Fibroblast of lung (primary cell): ENCODE measurements around the gene COPS6. TPM values are rescaled to one million over a fixed set of nuclear protein-coding genes. Genes with fewer than 3 reads are reported as not detected.
A peak's percentile ranks its signal among the peaks of the same experiment; 100 is the strongest.

Experiments used
- DNase-seq, 2 donors: peaks; one replicate each; pipeline versions ENCODE4 v3.0.0 to v3.0.0-alpha.2; 2010; ENCODE audit warnings: low read depth in 2 of 2
- H2AFZ ChIP-seq: 2 replicates; pipeline ENCODE4 v1.5.1; 2012; ENCODE audit warnings: low read length, control low read depth, inconsistent platforms
- H3K27ac ChIP-seq: 2 replicates; pipeline ENCODE4 v1.5.1; 2011; ENCODE audit warnings: low read length, control low read depth; ENCODE audit not compliant: insufficient read depth
- H3K27me3 ChIP-seq: 2 replicates; pipeline ENCODE4 v1.5.1; 2011; ENCODE audit warnings: mild to moderate bottlenecking, low read length; ENCODE audit not compliant: control insufficient read depth, insufficient read depth
- H3K36me3 ChIP-seq: 2 replicates; pipeline ENCODE4 v1.5.1; 2011; ENCODE audit warnings: low read length; ENCODE audit not compliant: control insufficient read depth, insufficient read depth
- H3K4me1 ChIP-seq: 2 replicates; pipeline ENCODE4 v1.5.1; 2011; ENCODE audit warnings: low read length; ENCODE audit not compliant: control insufficient read depth, insufficient read depth; ENCODE audit errors: extremely low read depth
- H3K4me2 ChIP-seq: 2 replicates; pipeline ENCODE4 v1.5.1; 2011; ENCODE audit warnings: low read length, control low read depth; ENCODE audit not compliant: insufficient read depth; ENCODE audit errors: extremely low read depth
- H3K4me3 ChIP-seq, 4 experiments: fragments of 200-600 bp in 1 of 4; sonication (generic) in 1 of 4; replicated peaks in 1 of 4; 2 replicates each; pipeline ENCODE4 v1.5.1; 2011 to 2016; ENCODE audit warnings: low read length in 4 of 4, low read depth in 3 of 4, mild to moderate bottlenecking in 3 of 4, control low read depth in 2 of 4, inconsistent platforms in 1 of 4, mixed read lengths in 1 of 4; ENCODE audit not compliant: insufficient read depth in 1 of 4; ENCODE audit errors: control extremely low read depth in 1 of 4
- H3K79me2 ChIP-seq: 2 replicates; pipeline ENCODE4 v1.5.1; 2012; ENCODE audit warnings: mild to moderate bottlenecking, low read length, inconsistent platforms; ENCODE audit not compliant: control insufficient read depth, insufficient read depth
- H3K9ac ChIP-seq: 2 replicates; pipeline ENCODE4 v1.5.1; 2011; ENCODE audit warnings: mild to moderate bottlenecking, low read length, control low read depth; ENCODE audit not compliant: insufficient read depth
- H3K9me3 ChIP-seq: 2 replicates; pipeline ENCODE4 v1.5.1; 2012; ENCODE audit warnings: low read depth, low read length; ENCODE audit not compliant: control insufficient read depth, insufficient read depth
- H4K20me1 ChIP-seq: 2 replicates; pipeline ENCODE4 v1.5.1; 2011; ENCODE audit warnings: low read length; ENCODE audit not compliant: control insufficient read depth, insufficient read depth; ENCODE audit errors: extremely low read depth
- CTCF ChIP-seq, 2 donors: IDR thresholded peaks in 1 of 2; conservative IDR thresholded peaks in 1 of 2; 1 replicate in 1 of 2; 2 replicates in 1 of 2; pipeline ENCODE4 v1.5.1; 2011 to 2012; ENCODE audit warnings: low read length in 2 of 2, control low read depth in 1 of 2, inconsistent platforms in 1 of 2, low read depth in 1 of 2, mild to moderate bottlenecking in 1 of 2
- EZH2 ChIP-seq: IDR thresholded peaks from 2 replicates; pipeline ENCODE4 v1.5.1; 2012; ENCODE audit warnings: low read length, control low read depth, mild to moderate bottlenecking; ENCODE audit errors: missing control alignments
- polyA plus RNA-seq, 2 donors: library from polyadenylated mRNA; depleted of rRNA in 1 of 2; stranded (reverse) in 1 of 2; unstranded in 1 of 2; fragments of >200 nt; gene quantifications; 2 replicates each; pipeline ENCODE4 v1.2.1, GENCODE V29; 2011 to 2012; ENCODE audit warnings: missing spikeins in 1 of 2
- total RNA-seq: library from RNA; depleted of rRNA; stranded (reverse); fragments of >200 nt; gene quantifications from 2 replicates; pipeline ENCODE4 v1.2.1, GENCODE V29; 2014

The COPS6 gene
- total and polyA plus RNA-seq, 2 donors (not counting 1 experiment from before 2014, with no cell fraction given): 71.0 to 188 TPM

GRCh38 chr7:100101016-100101862 is 12.5 kb downstream of the COPS6 start, which contains the start of the genes AP4M1 and MCM7:
Gene AP4M1 (plus strand): TSS chr7:100101643. CDS start chr7:100101715, 72 bp downstream.
Gene MCM7 (minus strand): TSS chr7:100101397. CDS start chr7:100101294, 103 bp downstream.
- H2AFZ ChIP-seq: peak within 1 kb of the TSS; percentile 58
- H3K4me2 ChIP-seq: peak within 1 kb of the TSS; percentile 89
- peak within 1 kb of the TSS; percentile 77 to 90 (median 84) for H3K4me3 ChIP-seq
- no peak for TF ChIP-seq EZH2
- TF ChIP-seq CTCF (conservative IDR thresholded peaks at IDR 0.05 in 1 of 2, IDR thresholded peaks at IDR 0.05 in 1 of 2; ENCODE audit: low read depth in 1 of 2, low read length in 2 of 2): no peak
- peak within 1 kb of the TSS; percentile 77 for H3K9ac ChIP-seq
- DNase-seq: peak; percentile 99
- no peaks in the 10 kb centered on the region for H3K9me3 ChIP-seq
- peaks cover 30% of the 10 kb centered on the region for H3K79me2 ChIP-seq
- peaks cover 22% of the 10 kb centered on the region for H3K36me3 ChIP-seq
- no peaks in the 10 kb centered on the region for H3K27me3 ChIP-seq
- H3K27ac ChIP-seq: peak within 1 kb of the TSS; percentile 87
- peaks cover 7% of the 10 kb centered on the region for H3K4me1 ChIP-seq
- no peaks in the 10 kb centered on the region for H4K20me1 ChIP-seq

GRCh38 chr7:100102950-100103840 is 14.4 kb downstream of the COPS6 start:
- H2AFZ ChIP-seq: no peak overlapping the region
- peak overlapping the region in 2 of 4 experiments; percentile 23 to 81 for H3K4me3 ChIP-seq

More at GRCh38 chr7:100102950-100103840, 14.4 kb downstream of the COPS6 start:
- H3K9me3 ChIP-seq: no peaks in the 10 kb centered on the region
- H3K4me2 ChIP-seq: peak overlapping the region; percentile 42
- peaks cover 7% of the 10 kb centered on the region for H3K4me1 ChIP-seq
- peak; percentile 92 to 99 for DNase-seq
- H3K79me2 ChIP-seq: peaks cover 22% of the 10 kb centered on the region
- H4K20me1 ChIP-seq: no peaks in the 10 kb centered on the region
- H3K27me3 ChIP-seq: no peaks in the 10 kb centered on the region
- no peak overlapping the region for H3K9ac ChIP-seq
- H3K27ac ChIP-seq: peak overlapping the region; percentile 87
- peaks cover 22% of the 10 kb centered on the region for H3K36me3 ChIP-seq
- TF ChIP-seq CTCF (conservative IDR thresholded peaks at IDR 0.05 in 1 of 2, IDR thresholded peaks at IDR 0.05 in 1 of 2; ENCODE audit: low read depth in 1 of 2, low read length in 2 of 2): no peak
- no peak for TF ChIP-seq EZH2
